HG03432 (cell line): ENCODE measurements around the gene ARID5A.
"Not testable (repeated sequence)": the region's sequence is repeated elsewhere in the genome, so short reads cannot be mapped to it uniquely, and the experiment has no call there.

Source experiments
- ATAC-seq: cut with Tn5 transposase; IDR thresholded peaks from one replicate; pipeline ENCODE4 v1.9.1; 2021; ENCODE audit warnings: mild to moderate bottlenecking, moderate library complexity; ENCODE audit not compliant: unreplicated experiment

ARID5A gene

DNA sequence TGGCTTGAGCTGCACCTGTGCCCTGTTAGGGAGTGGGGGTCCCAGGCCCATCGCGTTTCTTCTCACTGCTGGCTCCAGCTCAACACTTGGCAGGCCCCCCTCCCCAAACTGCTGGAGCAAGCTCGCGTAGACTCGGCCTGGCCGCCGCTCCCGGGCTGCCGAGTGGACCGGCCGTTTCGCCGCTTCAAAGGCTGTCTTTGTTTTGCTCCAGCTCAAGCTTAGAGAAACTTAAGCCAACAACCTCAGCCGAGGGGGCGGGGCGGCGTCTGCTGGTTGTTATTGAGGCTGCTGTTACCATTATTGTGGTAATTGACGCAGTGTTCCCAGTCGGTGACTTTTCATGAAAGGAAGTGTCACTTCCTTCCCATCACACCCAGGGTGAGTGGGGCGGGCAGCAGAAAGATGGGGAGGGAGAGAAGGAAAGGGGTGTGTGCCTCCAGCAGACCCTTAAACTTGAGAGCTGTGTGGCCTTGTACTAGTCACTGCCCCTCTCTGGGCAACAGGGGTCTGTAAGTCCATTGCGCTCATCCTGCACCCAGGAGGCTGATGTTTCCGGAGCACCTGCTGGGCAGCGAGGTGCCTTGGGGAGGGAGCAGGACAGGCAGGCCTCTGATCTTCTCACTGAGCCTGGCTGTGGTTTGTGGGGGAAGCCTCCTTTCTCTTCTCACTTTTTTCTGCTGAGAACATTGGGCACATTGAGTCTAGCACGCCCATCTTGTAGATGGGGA is 2.1 kb downstream of the ARID5A start:
- ATAC-seq = no peak

DNA sequence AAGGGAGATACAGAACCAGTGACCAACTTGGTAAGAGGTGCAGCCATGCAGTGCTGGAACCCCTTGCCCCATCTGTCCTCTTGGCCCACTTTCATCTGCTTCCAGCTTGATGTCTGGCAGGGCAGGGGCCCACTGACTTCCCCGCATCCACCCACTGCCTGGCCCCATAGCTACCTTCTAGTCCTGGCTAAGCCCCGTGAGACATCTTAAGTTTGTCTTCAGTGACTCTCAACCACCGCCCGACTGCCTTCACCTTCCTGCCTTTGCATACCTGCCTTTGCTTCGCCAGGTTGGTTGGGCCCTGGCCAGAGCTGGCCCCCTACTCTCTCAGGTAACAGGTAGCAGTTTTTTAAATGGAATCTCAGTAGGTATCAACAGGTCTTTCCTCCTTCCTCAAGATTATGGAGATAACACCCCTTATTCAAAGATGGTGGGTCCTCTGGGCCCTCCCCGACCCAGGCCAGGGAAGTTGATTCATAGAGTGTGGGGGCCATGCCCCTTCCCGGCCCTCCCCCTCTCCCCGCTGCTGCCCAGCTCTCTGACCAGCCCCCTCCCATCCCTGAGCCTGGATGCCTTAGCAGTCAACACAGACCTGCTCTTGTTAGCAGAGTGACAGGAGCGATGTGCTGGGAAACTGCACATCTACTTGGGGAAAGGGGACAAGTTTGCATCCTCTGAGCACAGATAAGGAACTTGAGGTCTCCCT is 2.8 kb downstream of the ARID5A start:
- ATAC-seq = no peak

DNA sequence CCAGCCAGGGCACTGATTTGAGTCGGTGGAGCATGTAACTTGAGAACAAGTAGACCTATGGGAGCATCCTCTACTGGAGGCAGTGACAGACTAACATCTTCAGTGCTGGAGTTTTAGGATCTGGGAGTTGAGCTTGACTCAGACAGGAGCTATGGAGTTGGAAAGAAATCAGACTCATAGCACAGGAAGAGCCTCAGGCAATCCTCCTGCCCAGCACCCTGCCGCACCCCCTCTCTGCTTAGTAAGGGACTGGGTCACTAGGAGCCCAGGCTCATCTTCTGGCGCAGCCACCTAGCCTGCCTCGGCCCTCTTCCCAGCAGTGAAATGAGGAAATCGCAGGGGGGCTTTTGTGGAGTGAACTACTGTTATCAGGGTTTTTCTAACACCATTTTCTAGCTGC is 3.6 kb downstream of the ARID5A start:
- ATAC-seq = no peak

DNA sequence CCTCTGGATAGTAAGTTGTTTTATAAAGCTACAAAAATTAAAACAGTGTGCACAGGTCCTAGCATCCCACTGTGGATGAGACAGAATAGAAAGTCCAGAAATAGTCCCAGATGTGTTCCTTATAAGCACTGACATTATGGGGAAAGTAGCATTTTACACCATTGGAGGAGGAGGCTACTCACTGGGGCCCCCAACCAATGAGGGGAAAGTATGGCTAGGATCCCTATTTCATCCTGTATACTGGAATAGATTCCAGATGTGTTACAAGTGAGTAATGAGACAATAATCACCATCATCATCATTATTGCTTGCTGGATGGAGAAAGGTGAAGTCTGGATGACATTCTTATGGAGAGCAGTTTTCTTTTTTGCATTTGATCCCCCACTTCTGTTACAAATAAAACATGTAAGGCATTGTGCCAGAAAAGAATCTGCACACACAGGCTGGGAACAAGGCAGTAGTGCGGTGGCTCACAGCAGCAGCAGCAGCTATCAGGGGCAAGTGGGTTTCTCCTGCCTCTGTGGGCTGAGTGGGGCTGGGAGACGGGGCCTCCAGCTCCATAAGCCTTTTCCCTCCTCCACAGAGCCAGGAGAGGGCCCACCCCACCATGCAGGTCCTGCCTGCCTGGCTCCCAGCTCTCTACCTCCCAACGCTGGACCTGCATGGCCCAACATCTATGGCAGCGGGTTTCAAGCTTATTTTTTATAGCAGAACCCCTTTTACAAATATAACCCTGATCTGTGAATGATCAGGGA is 5.0 kb downstream of the ARID5A start:
- ATAC-seq = no peak

DNA sequence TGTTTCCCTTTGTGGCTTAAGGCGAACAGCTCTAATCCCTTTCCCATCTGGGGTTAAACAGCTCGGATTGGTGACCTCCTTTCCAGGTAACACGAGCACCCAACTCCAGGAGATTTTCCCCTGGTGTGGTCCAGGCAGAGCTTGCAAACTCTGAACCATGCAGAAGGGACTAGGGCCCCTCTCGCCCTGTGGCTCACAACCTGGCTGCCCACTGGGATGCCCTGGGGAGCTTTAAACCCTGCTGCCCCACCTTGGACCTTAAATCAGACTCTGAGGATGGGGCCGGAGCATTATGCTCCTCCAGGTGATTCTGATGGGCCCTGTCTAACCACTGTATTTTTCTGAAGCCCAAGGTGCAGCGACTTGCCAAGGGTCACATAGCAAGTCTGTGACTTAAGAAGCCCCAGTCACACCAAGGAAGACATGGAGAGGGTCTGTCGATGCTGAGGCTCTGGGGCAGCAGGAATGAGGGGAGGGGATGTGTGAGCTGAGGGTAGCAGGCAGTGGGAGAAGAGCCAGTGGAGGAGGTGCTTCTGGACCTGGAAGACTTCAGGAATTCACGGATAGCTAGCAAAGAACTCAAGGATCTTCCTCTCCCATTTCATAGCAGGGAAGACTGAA is 5.9 kb downstream of the ARID5A start:
- ATAC-seq = no peak

DNA sequence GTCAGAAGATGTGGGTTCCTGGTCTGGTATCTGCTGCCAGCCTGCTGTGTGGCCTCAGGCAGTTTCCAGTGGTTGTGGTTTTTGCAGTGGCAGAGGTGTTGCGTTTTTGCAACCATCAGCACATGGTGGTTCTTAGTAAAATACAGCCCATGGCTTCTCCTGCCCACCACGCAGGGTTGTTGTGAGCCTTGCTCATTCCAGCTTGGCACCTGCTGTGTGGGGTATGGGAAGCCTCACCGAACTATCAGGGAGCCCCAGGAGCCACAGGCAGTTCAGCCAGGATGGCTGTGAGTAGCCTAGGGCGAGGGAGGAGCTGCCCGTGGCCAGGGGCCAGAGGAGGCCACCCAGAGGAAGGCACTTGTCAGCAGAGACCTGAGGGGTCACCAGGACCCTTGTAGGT is 9.8 kb downstream of the ARID5A start:
- ATAC-seq = no peak

DNA sequence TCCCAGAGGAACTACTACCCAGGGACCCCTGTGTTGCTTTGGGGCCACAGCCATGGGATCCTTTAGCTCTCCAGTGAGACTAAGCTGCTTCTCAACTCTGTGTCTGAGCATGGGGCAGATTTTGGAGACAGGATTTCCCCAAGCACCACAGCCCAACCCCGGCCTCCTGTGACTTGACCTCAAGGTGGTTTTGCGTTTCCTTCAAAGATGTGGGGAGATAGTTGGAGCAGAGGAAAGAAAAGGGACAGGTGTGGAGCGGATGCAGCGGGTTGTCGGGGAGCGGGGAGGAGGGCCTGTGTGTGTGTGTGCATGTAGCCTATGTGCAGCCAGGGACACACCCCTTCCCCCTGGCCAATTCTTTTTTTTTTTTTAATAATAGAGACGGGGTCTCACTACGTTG is 10.2 kb downstream of the ARID5A start:
- ATAC-seq = no peak

DNA sequence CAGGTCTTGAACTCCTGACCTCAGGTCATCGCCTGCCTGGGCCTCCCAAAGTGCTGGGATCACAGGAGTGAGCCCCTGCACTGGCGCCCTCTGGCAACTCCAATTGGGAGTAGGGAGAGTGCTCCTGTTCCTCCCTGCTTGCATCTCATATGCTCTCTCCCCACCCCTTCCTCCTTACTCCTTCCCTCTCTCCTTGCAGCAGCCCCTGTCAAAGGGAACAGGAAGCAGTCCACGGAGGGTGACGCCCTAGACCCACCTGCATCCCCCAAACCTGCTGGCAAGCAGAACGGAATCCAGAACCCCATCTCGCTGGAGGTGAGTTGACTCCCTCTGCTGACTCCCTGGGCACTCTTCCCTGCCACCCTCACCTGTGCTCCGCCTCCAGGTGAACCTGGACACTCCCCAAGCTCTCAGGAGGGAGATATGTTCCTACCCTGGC is 10.7 kb downstream of the ARID5A start:
- no peak for ATAC-seq

DNA sequence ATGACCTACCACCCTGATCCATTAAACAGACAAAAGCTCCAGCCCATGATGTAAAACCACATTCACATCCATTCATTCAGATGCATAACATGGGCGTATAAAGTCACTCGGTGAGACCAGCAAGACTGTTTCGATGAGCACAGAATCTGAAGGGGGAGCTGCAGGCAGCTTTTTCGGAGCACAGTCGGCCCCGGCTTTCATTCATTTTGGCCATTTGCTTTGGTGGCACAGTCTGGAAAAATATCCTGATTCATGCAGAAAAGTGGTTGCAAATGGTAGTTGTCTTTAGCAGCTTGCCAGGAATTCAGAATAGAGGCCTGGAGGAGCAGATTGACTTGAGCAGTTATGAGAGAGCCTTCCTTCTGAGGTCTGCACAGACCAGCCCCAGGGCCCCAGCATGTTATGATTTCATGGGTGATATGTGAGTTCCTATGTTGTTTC is 11.2 kb downstream of the ARID5A start:
- ATAC-seq = no peak

DNA sequence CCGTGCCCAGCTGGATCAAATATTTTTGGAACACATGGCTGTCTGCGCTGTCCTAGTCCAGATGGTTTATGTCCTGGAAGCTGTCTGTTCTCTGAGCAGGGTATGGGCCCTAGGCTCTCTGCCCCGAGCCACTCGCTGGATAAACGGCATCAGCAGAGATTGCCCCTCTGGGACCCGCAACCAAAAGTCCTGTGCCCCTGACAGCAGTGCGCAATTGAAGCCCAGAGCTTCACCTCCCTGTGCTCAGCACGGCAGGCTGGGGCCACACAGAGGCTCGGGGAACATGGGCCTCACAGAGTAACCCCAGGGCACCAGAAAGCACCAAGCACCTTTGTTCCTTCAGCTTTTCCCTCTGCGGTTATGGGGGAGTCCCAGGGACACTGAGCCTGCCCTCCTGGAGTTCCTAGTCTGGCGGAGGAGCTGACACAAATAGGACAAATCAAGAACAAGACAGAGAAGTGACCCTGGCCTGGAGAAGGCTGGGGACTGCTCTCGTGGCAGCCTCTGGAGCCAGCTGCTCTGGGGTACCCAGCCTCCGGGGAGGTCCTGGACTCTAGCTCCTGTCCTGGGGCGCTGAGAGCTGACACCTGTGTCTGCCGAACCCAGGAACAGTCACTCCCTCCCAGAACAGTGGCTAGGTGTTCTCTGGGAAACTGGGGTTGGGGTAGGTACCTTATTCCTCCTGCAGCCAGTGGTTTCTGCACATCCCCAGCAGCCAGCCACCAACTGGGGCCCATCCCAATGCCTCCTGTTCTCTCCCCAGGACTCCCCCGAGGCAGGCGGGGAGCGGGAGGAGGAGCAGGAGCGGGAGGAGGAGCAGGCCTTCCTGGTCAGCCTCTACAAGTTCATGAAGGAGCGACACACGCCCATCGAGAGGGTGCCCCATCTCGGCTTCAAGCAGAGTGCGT is 12.3 kb downstream of the ARID5A start:
- no peak for ATAC-seq

DNA sequence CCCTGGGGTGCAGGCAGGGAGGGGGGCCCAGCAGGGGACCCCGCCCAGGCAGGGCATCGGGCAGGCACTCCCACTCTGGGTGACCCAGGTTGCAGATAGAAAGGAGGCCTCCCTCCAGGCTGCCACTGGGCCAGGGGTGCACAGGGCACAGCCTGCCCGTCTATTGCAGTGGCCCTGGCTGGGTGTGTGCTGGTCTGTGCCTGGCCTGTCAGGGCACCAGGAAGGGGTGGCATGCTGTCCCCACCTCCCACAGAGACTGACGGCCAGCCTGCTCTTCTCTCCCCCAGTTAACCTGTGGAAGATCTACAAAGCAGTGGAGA is 12.9 kb downstream of the ARID5A start:
- no peak for ATAC-seq

DNA sequence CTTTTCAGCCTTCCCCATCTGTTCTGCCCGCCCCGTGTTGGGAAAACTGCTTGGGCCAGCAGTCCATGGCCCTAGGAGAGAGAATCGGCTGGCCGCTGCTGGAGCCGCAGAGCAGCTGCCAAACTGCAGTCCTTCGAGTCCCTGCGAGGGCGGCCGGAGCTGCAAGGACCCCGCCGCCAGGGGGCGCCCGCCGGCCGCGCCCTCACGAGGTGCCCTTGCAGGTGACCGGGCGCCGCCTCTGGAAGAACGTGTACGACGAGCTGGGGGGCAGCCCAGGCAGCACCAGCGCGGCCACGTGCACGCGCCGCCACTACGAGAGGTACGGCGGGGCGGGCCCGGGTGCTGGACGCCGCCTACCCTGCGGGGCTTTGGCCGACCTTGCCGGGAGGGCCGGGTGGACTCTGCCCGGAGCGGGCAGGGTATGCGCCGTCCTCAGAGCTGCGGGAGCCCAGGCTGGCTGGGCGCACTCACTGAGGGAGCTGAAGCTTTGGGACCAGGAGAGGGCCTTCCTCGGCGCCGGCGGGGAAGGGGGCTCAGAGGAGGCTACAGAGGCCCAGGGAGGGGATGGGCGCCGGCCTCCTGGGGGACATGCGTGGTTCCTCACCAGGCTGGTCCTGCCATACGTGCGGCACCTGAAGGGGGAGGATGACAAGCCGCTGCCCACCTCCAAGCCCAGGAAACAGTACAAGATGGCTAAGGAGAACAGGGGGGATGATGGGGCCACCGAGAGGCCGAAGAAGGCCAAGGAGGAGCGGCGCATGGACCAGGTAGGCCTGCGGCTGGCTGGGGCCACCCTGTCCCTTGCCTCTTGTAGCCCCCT is 13.6 kb downstream of the ARID5A start:
- ATAC-seq = no peak

DNA sequence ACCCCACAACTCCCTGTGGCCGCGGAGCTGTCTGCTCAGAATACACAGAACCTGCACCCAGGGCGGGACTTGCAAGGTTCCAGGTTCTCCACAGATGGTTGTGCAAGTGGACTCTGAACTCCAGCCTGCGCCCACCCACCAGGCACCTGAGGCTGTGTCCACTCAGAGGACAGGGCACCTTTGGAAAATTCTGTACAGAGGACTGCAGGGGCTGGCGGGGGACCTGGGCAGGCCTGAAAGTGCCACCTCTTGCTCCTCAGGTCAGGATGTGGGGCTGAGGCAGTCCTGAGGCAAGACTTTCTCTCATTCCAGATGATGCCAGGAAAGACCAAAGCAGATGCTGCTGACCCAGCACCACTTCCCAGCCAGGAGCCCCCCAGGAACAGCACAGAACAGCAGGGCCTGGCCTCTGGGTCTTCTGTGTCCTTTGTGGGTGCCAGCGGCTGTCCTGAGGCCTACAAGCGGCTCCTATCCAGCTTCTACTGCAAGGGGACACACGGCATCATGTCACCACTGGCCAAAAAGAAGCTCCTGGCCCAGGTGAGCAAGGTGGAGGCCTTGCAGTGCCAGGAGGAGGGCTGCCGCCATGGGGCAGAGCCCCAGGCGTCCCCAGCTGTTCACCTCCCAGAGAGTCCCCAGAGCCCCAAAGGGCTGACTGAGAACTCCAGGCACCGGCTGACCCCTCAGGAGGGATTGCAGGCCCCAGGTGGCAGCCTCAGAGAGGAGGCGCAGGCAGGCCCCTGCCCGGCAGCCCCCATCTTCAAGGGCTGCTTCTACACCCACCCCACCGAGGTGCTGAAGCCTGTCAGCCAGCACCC is 14.4 kb downstream of the ARID5A start:
- no peak for ATAC-seq

DNA sequence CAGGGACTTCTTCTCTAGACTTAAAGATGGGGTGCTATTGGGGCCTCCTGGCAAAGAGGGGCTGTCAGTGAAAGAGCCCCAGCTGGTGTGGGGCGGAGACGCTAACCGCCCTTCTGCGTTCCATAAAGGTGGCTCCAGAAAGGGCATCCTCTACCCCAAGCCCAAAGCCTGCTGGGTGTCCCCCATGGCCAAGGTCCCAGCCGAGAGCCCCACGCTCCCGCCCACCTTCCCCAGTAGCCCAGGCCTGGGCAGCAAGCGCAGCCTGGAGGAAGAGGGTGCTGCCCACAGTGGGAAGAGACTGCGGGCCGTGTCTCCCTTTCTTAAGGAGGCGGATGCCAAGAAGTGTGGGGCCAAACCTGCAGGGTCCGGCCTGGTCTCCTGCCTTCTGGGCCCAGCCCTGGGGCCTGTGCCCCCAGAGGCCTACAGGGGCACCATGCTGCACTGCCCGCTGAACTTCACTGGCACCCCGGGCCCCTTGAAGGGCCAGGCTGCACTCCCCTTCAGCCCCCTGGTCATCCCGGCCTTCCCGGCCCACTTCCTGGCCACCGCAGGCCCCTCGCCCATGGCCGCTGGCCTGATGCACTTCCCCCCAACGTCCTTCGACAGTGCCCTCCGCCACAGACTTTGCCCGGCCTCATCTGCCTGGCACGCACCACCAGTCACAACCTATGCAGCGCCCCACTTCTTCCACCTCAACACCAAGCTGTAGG is 15.2 kb downstream of the ARID5A start:
- ATAC-seq = no peak

DNA sequence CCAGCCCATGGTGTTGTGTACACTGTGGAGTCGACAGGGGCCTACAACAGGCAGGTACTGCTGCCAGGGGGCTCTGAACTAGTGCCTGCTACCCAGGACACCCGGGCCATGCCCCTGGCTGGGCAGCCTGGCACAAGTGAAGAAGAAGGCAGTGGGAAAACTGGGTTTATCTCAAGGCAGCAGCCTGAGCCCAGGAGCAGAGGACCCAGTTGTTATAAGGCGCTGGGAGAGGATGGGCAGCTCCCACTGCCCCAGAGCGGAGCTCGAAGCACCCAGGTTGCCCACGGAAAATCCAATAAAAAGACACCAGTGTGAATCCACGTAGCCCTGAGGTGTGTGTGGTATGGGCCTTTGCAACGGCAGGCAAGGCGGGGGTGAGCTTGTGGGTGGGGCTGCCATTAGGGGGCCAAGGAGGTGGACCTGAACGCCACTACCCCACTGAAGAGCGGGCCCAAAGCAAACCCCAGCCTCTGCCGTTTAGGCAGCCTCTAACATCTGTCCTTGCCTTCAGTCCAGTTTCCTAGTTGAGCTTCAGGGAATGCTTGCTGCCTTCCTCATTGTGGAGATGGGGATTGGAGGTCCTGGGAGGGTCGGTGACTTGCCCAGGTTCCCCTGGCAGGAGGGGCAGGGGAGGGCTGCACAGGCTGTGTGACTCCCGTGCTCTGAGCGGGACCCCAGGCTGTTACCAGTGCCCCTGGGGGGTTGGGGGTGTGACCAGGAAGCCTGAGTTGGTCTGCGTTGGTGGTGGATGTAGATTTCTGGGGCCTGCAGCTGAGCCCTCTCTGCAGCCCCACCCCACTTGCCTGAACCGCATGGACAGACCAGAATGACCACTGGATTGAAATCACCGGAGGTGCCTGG is 16.0 kb downstream of the ARID5A start:
- ATAC-seq = no peak

DNA sequence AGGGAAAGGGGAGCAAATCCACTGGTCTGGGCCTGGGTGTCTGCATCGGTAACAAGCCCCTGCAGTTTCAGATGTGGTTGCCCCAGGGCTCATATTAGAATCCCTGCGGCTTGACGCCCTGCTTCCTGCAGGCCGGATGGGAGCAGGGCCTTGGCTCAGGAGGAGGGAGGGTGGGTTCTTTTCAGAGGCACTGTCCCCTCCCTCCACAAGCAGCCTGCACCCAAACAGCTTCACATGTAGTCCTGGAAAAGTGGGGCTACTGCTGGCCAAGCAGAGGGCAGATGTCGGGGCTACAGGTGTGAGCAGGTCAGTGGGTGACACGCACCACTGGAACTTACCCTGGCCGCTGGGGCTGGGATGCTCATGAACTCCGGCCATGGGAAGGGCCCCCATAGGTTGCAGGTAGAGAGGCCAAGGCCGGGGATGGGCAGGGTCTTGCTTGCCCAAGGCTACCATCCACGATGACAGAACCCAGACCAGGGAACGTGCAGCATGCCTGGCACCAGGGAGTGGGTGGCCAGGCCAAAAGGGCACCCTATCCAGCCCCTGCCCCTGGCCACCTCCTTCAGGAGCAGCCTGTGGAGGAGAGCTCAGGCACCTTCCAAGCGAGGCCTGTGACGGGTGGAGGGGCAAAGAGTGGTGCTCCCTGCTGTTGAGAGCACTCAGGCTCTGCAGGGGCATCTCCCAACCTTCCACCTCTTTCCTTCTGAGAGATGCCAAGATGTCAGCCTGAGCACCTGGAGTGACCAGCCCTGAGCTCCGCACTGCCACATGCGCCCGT is 16.8 kb downstream of the ARID5A start:
- ATAC-seq = no peak

DNA sequence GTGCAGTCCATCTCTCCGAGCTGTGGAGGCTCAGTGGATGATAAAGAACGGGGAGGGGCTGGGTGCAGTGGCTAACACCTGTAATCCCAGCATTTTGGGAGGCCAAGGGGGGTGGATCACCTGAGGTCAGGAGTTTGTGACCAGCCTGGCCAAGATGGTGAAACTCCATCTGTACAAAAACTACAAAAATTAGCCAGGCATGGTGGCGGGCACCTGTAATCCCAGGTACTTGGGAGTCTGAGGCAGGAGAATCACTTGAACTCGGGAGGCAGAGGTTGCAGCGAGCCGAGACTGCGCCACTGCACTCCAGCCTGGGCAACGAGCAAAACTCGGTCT is 17.4 kb downstream of the ARID5A start:
- not testable (repeated sequence) for ATAC-seq
